ENCODE data around the gene MAP2K7. TPM values are rescaled to one million over a fixed set of nuclear protein-coding genes. Genes with fewer than 3 reads are reported as not detected.
"Not testable (repeated sequence)": the region's sequence is repeated elsewhere in the genome, so short reads cannot be mapped to it uniquely, and the experiment has no call there.

The MAP2K7 gene
- total and polyA plus RNA-seq, 8 donors = 25.7 to 33.1 (median 30.6) TPM

- Histone ChIP-seq H3K4me3 (no peak overlapping the region), H3K4me1 (peaks cover 0 to 9% of the 10 kb centered on the region in 2 donors), H3K27ac (no peak overlapping the region), H3K27me3 (peaks cover 0 to 43% of the 10 kb centered on the region in 2 donors), H3K9me3 (no peaks in the 10 kb centered on the region), H3K36me3 (no peaks in the 10 kb centered on the region)
- intact Hi-C loops (cut with DNase I) = no loop called here
- ATAC-seq (no peak), DNase-seq (no peak)
- TF ChIP-seq CTCF (IDR thresholded peaks at IDR 0.05) = no peak
Measured at GRCh38 chr19:7885818-7886217, 17.9 kb upstream of the MAP2K7 start.

GRCh38 chr19:7887408-7888144, 16.1 kb upstream of the MAP2K7 start:
- TF ChIP-seq CTCF (IDR thresholded peaks at IDR 0.05) = no peak
- DNase-seq (no peak), ATAC-seq (no peak)
- H3K9me3 ChIP-seq = no peaks in the 10 kb centered on the region
- peaks cover 0 to 9% of the 10 kb centered on the region in 2 donors for H3K4me1 ChIP-seq
- H3K4me3 ChIP-seq = no peak overlapping the region
- no peaks in the 10 kb centered on the region for H3K36me3 ChIP-seq
- intact Hi-C loops (cut with DNase I) = no loop called here
- H3K27me3 ChIP-seq = peaks cover 0 to 43% of the 10 kb centered on the region in 2 donors
- H3K27ac ChIP-seq = no peak overlapping the region

GRCh38 chr19:7888145-7888825, 15.4 kb upstream of the MAP2K7 start, which contains the start of gene LRRC8E:
Gene LRRC8E, plus strand, starts transcription at chr19:7888510. Its CDS starts 7,094 bp downstream, at chr19:7895604.
- ATAC-seq (peak; percentile 99), DNase-seq (peak in 3 of 4 donors; percentile 41 to 94 (median 68))
- Histone ChIP-seq H3K27ac (no peak within 1 kb of the TSS), H3K36me3 (no peaks in the 10 kb centered on the region), H3K9me3 (no peaks in the 10 kb centered on the region), H3K4me3 (peak within 1 kb of the TSS; percentile 42 to 43), H3K27me3 (peaks cover 0 to 48% of the 10 kb centered on the region in 2 donors), H3K4me1 (peaks cover 0 to 9% of the 10 kb centered on the region in 2 donors)
- TF ChIP-seq CTCF (IDR thresholded peaks at IDR 0.05) = no peak
- intact Hi-C loops (cut with DNase I) = no loop called here

GRCh38 chr19:7888826-7889217, 14.9 kb upstream of the MAP2K7 start:
- Histone ChIP-seq H3K9me3 (no peaks in the 10 kb centered on the region), H3K27ac (no peak overlapping the region), H3K36me3 (no peaks in the 10 kb centered on the region), H3K27me3 (peaks cover 0 to 53% of the 10 kb centered on the region in 2 donors), H3K4me1 (peaks cover 0 to 9% of the 10 kb centered on the region in 2 donors), H3K4me3 (peak overlapping the region; percentile 42 to 43)
- DNase-seq = no peak
- no peak for TF ChIP-seq CTCF (IDR thresholded peaks at IDR 0.05)
- intact Hi-C loops (cut with DNase I) = no loop called here
- ATAC-seq = peak; percentile 5

GRCh38 chr19:7893362-7894101, 10.1 kb upstream of the MAP2K7 start:
- ATAC-seq; DNase-seq; H3K27ac ChIP-seq; H3K9me3 ChIP-seq; H3K4me1 ChIP-seq; H3K36me3 ChIP-seq; H3K4me3 ChIP-seq; intact Hi-C loops (cut with DNase I): not testable (repeated sequence)
- peaks cover 0 to 47% of the 10 kb centered on the region in 2 donors for H3K27me3 ChIP-seq

Measured in left lung (tissue), 10 donors.